DND-41 (cell line): ENCODE results near the gene FBXL14.

Source experiments
- ATAC-seq: fragments of 200-7000 bp; cut with Tn5 transposase; 3 replicates; pipeline ENCODE4 v1.9.1; 2021; ENCODE audit warnings: low read depth; ENCODE audit not compliant: insufficient read depth
- DNase-seq: peaks from one replicate; pipeline ENCODE4 v3.0.0-alpha.2; 2020
- H2AFZ ChIP-seq: 2 replicates; pipeline ENCODE4 v1.6.0; 2012; ENCODE audit warnings: low read depth, low read length
- H3K27ac ChIP-seq: 2 replicates; pipeline ENCODE4 v1.5.1; 2012; ENCODE audit warnings: low read length, inconsistent platforms
- H3K27me3 ChIP-seq: fragments of 200-600 bp; sonication (generic); 2 replicates; pipeline ENCODE4 v1.6.0; 2012; ENCODE audit warnings: low read length, mild to moderate bottlenecking, inconsistent platforms; ENCODE audit not compliant: insufficient read depth, poor library complexity
- H3K36me3 ChIP-seq: 2 replicates; pipeline ENCODE4 v1.5.1; 2012; ENCODE audit warnings: low read length, inconsistent platforms; ENCODE audit not compliant: insufficient read depth
- H3K4me1 ChIP-seq: 2 replicates; pipeline ENCODE4 v1.5.1; 2012; ENCODE audit warnings: mild to moderate bottlenecking, low read length; ENCODE audit not compliant: insufficient read depth
- H3K4me2 ChIP-seq: 2 replicates; pipeline ENCODE4 v1.6.0; 2012; ENCODE audit warnings: mild to moderate bottlenecking, moderate library complexity, low read length, inconsistent platforms; ENCODE audit not compliant: insufficient read depth
- H3K4me3 ChIP-seq, 2 experiments: fragments of 200-600 bp in 1 of 2; shearing (Covaris generic) in 1 of 2; 2 replicates each; pipeline ENCODE4 v1.5.1; 2012 to 2016; ENCODE audit warnings: inconsistent platforms in 2 of 2, low read length in 2 of 2, mild to moderate bottlenecking in 2 of 2, low read depth in 1 of 2, moderate library complexity in 1 of 2
- H3K79me2 ChIP-seq: 2 replicates; pipeline ENCODE4 v1.6.0; 2012; ENCODE audit warnings: low read length, inconsistent platforms; ENCODE audit not compliant: insufficient read depth
- H3K9ac ChIP-seq: 2 replicates; pipeline ENCODE4 v1.6.0; 2012; ENCODE audit warnings: low read depth, mild to moderate bottlenecking, inconsistent platforms, low read length, moderate library complexity
- H3K9me3 ChIP-seq: 2 replicates; pipeline ENCODE4 v1.5.1; 2012; ENCODE audit warnings: low read length, moderate library complexity, mild to moderate bottlenecking, inconsistent platforms; ENCODE audit not compliant: insufficient read depth, severe bottlenecking
- H4K20me1 ChIP-seq: 2 replicates; pipeline ENCODE4 v1.6.0; 2012; ENCODE audit warnings: low read length; ENCODE audit not compliant: insufficient read depth
- EZH2 ChIP-seq: IDR thresholded peaks from 3 replicates; pipeline ENCODE4 v1.6.1; 2012; ENCODE audit warnings: borderline replicate concordance, low read depth, mild to moderate bottlenecking, moderate library complexity, low read length, inconsistent platforms; ENCODE audit not compliant: severe bottlenecking
- TF ChIP-seq, protein P1 (sequence below): IDR thresholded peaks from 2 replicates; pipeline ENCODE4 v1.5.1; 2012; ENCODE audit warnings: borderline replicate concordance, low read length, moderate library complexity, mild to moderate bottlenecking; ENCODE audit not compliant: poor library complexity, severe bottlenecking; ENCODE audit errors: extremely low read depth

FBXL14 gene

DNA sequence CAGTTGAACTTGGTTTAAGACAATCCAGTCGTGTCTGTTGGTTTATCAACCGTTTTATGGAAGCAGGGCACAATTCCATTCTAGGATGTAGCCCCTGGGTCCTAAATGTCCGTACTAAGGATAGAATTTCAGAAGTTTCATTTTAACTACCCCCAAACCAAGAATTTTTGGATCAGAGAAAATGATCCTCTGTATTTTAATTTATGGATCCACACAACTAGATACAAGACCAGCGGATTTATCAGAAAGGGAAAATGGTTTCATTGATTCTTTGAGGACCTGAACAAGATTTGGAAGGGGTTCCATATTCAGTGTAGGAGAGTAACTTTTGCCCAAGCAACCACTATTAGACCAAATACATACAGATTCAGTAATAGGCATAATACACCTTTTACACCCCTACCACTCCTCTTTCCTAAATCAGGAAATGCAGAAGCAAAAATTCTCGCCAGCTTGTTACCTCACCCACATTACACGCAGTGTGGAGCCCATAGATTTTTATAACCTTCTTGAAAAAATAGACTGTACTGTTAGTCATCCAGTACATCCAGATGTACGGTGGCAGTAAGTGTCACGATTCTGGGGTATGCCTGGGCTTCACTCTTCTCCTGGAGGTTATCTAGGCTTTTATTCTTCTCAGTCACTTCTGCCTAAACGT lies 1.4 kb upstream of the FBXL14 start:
- Histone ChIP-seq H3K4me2 (0 out of 2 replicates have a peak overlapping the region, but pooled peaks have one; percentile 98), H2AFZ (peak overlapping the region; percentile 70; the same call in 1 of the 2 replicates), H3K9me3 (no peaks in the 10 kb centered on the region), H3K4me3 (no peak overlapping the region; a peak in 1 of 4 replicates), H3K4me1 (peaks cover 38% of the 10 kb centered on the region), H4K20me1 (peaks cover 26% of the 10 kb centered on the region), H3K27ac (no peak overlapping the region), H3K27me3 (no peaks in the 10 kb centered on the region), H3K9ac (no peak overlapping the region), H3K36me3 (peaks cover 25% of the 10 kb centered on the region), H3K79me2 (peaks cover 31% of the 10 kb centered on the region)
- no peak for ATAC-seq
- TF ChIP-seq, protein P1, sequence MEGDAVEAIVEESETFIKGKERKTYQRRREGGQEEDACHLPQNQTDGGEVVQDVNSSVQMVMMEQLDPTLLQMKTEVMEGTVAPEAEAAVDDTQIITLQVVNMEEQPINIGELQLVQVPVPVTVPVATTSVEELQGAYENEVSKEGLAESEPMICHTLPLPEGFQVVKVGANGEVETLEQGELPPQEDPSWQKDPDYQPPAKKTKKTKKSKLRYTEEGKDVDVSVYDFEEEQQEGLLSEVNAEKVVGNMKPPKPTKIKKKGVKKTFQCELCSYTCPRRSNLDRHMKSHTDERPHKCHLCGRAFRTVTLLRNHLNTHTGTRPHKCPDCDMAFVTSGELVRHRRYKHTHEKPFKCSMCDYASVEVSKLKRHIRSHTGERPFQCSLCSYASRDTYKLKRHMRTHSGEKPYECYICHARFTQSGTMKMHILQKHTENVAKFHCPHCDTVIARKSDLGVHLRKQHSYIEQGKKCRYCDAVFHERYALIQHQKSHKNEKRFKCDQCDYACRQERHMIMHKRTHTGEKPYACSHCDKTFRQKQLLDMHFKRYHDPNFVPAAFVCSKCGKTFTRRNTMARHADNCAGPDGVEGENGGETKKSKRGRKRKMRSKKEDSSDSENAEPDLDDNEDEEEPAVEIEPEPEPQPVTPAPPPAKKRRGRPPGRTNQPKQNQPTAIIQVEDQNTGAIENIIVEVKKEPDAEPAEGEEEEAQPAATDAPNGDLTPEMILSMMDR = no peak
- TF ChIP-seq EZH2 = no peak
- DNase-seq = no peak

DNA sequence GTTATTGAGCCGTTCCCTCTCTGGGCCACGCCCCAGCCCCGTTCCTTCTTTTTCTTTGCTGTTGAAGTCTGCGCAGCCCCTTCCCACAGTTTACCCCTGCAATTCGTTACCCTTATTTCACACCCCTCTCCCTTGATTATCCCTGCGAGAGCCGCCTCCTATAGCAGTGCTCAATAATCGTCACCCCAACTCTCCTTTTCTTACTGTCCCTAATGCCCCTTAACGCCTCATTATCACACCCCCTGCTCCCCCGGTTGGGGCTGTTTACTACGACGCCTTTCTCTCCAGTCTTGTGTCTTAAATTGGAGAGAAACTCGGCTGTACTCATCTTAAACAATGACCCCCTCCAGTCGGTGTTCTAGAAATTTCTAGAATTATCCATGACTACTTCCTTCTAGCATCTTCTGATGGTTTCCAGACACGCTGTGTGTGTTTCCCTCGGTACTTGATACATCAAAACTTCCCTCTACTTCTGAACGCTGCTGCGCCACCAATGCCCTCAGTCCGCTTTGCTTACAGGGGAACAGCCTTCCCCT lies 713 bp upstream of the FBXL14 start:
- H3K4me2 ChIP-seq = peak overlapping the region; percentile 98
- peaks cover 38% of the 10 kb centered on the region for H3K79me2 ChIP-seq
- no peaks in the 10 kb centered on the region for H3K27me3 ChIP-seq
- peaks cover 46% of the 10 kb centered on the region for H3K4me1 ChIP-seq
- H3K9me3 ChIP-seq = no peaks in the 10 kb centered on the region
- TF ChIP-seq, protein P1 = no peak
- no peak for TF ChIP-seq EZH2
- no peak for DNase-seq
- peaks cover 32% of the 10 kb centered on the region for H3K36me3 ChIP-seq
- ATAC-seq = no peak
- H2AFZ ChIP-seq = peak overlapping the region; percentile 70
- peak overlapping the region; percentile 17 to 79; a peak in 3 of 4 replicates for H3K4me3 ChIP-seq
- peaks cover 33% of the 10 kb centered on the region for H4K20me1 ChIP-seq
- H3K27ac ChIP-seq = peak overlapping the region; percentile 67
- H3K9ac ChIP-seq = peak overlapping the region; percentile 82

DNA sequence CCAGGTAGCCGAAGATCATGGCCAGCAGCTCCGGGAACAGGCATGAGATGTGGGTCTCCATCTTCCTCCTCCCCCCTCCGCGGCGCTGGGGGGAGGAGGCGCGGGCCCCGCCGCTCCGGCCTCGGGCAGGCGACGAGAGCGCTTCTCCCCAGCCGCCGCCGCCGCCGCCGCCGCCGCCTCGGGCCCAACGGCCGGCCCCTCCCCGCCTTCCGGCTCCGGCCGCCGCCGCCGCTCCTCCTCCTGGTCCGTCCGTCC lies 448 bp downstream of the FBXL14 start:
- Histone ChIP-seq H3K79me2 (peaks cover 46% of the 10 kb centered on the region), H3K27me3 (no peaks in the 10 kb centered on the region), H3K4me3 (peak overlapping the region; percentile 32 to 79), H3K27ac (peak overlapping the region; percentile 80), H4K20me1 (peaks cover 39% of the 10 kb centered on the region), H3K9ac (peak overlapping the region; percentile 82), H3K4me1 (peaks cover 53% of the 10 kb centered on the region), H3K9me3 (no peaks in the 10 kb centered on the region), H3K36me3 (peaks cover 38% of the 10 kb centered on the region), H2AFZ (peak overlapping the region; percentile 77), H3K4me2 (peak overlapping the region; percentile 98)
- TF ChIP-seq, protein P1 = no peak
- no peak for TF ChIP-seq EZH2
- DNase-seq (no peak), ATAC-seq (no peak; the same call in 1 of the 3 replicates)
